ENCODE results near the gene MAMLD1.

MAMLD1 gene

GRCh38 chrX:150362599-150363481, at the start of gene MAMLD1:
Gene MAMLD1, plus strand, starts transcription at chrX:150363317. Its CDS starts 82,200 bp downstream, at chrX:150445517.
- peak within 1 kb of the TSS; percentile 43 for H3K4me3 ChIP-seq (ENCODE audit: low read length)
- TF ChIP-seq CTCF (IDR thresholded peaks at IDR 0.05; ENCODE audit: insufficient read depth, low read depth, low read length, missing control alignments) = no peak
- DNase-seq (ENCODE audit: low read depth) = peak; percentile 82

GRCh38 chrX:150313514-150313913, 49.6 kb upstream of the MAMLD1 start:
- no peak for TF ChIP-seq CTCF (IDR thresholded peaks at IDR 0.05; ENCODE audit: insufficient read depth, low read depth, low read length, missing control alignments)
- no peak overlapping the region for H3K4me3 ChIP-seq (ENCODE audit: low read length)
- DNase-seq (ENCODE audit: low read depth) = no peak

GRCh38 chrX:150314186-150314585, 48.9 kb upstream of the MAMLD1 start:
- no peak overlapping the region for H3K4me3 ChIP-seq (ENCODE audit: low read length)
- no peak for TF ChIP-seq CTCF (IDR thresholded peaks at IDR 0.05; ENCODE audit: insufficient read depth, low read depth, low read length, missing control alignments)
- DNase-seq (ENCODE audit: low read depth) = no peak

- DNase-seq (ENCODE audit: low read depth) = no peak
- TF ChIP-seq CTCF (IDR thresholded peaks at IDR 0.05; ENCODE audit: insufficient read depth, low read depth, low read length, missing control alignments) = no peak
- no peak overlapping the region for H3K4me3 ChIP-seq (ENCODE audit: low read length)
Measured at GRCh38 chrX:150316564-150316963, 46.6 kb upstream of the MAMLD1 start.

GRCh38 chrX:150323020-150323419, 40.1 kb upstream of the MAMLD1 start:
- TF ChIP-seq CTCF (IDR thresholded peaks at IDR 0.05; ENCODE audit: insufficient read depth, low read depth, low read length, missing control alignments) = no peak
- no peak for DNase-seq (ENCODE audit: low read depth)
- H3K4me3 ChIP-seq (ENCODE audit: low read length) = no peak overlapping the region

GRCh38 chrX:150324035-150324728, 38.9 kb upstream of the MAMLD1 start:
- no peak overlapping the region for H3K4me3 ChIP-seq (ENCODE audit: low read length)
- peak; percentile 71 for DNase-seq (ENCODE audit: low read depth)
- TF ChIP-seq CTCF (IDR thresholded peaks at IDR 0.05; ENCODE audit: insufficient read depth, low read depth, low read length, missing control alignments) = no peak

All from epithelial cell of esophagus (primary cell).